MCF 10A (cell line): ENCODE results near the gene SEMA3F. TPM values are rescaled to one million over a fixed set of nuclear protein-coding genes. Genes with fewer than 3 reads are reported as not detected.

Experiments
- BruUV-seq: library from RNA; stranded (reverse); fragments of 400-500 nt; replicated peaks from 2 replicates; lab custom pipeline; 2021; lab: Mats Ljungman, UMichigan
- CTCF ChIA-PET: fragments of 300-600 bp; sonication (Branson Sonifier 250); formaldehyde crosslinking; extraction: SDS; loops from one replicate; lab custom pipeline; 2021; ENCODE audit warnings: antibody characterized with exemption, inconsistent platforms; lab: Yijun Ruan, JAX
- POLR2A ChIA-PET: fragments of 300-600, 350-650 bp; sonication (Branson Sonifier 250); formaldehyde crosslinking; extraction: SDS; loops from one replicate; lab custom pipeline; 2020; ENCODE audit warnings: antibody characterized with exemption, inconsistent platforms; lab: Yijun Ruan, JAX
- DNase-seq: peaks from one replicate; pipeline ENCODE4 v3.0.0-alpha.2; 2018; ENCODE audit not compliant: unreplicated experiment
- H3K27ac Mint-ChIP-seq: one replicate; pipeline ENCODE4 v1.8.0; 2022; ENCODE audit warnings: mild to moderate bottlenecking, low read depth, mixed read lengths; ENCODE audit not compliant: unreplicated experiment
- H3K27me3 Mint-ChIP-seq: one replicate; pipeline ENCODE4 v1.8.0; 2022; ENCODE audit warnings: mixed read lengths; ENCODE audit not compliant: insufficient read depth, unreplicated experiment
- H3K36me3 Mint-ChIP-seq: one replicate; pipeline ENCODE4 v1.8.0; 2022; ENCODE audit warnings: mild to moderate bottlenecking, moderate library complexity, mixed read lengths; ENCODE audit not compliant: insufficient read depth, unreplicated experiment
- H3K4me1 Mint-ChIP-seq: one replicate; pipeline ENCODE4 v1.8.0; 2022; ENCODE audit warnings: mixed read lengths; ENCODE audit not compliant: insufficient read depth, unreplicated experiment
- H3K4me3 Mint-ChIP-seq: one replicate; pipeline ENCODE4 v1.8.0; 2022; ENCODE audit warnings: mild to moderate bottlenecking, moderate library complexity, mixed read lengths; ENCODE audit not compliant: unreplicated experiment
- H3K9me3 Mint-ChIP-seq: one replicate; pipeline ENCODE4 v1.8.0; 2022; ENCODE audit warnings: mixed read lengths; ENCODE audit not compliant: unreplicated experiment
- intact Hi-C: fragments of 100-400 bp; cut with micrococcal nuclease; formaldehyde crosslinking; loops from 2 replicates; pipeline ENCODE4 v1.14.1; 2022
- total RNA-seq: library from RNA; stranded (reverse); gene quantifications from 2 replicates; pipeline ENCODE4 v1.2.3, GENCODE V29; 2022
- TF ChIP-seq, protein P1 (sequence below): fragments of 200-600 bp; IDR thresholded peaks from one replicate; pipeline ENCODE4 v1.8.0; 2022; ENCODE audit warnings: antibody characterized with exemption, mild to moderate bottlenecking; ENCODE audit not compliant: unreplicated experiment

SEMA3F gene
- total RNA-seq, 1 experiment from 2014 or later, result 34.6 TPM

DNA sequence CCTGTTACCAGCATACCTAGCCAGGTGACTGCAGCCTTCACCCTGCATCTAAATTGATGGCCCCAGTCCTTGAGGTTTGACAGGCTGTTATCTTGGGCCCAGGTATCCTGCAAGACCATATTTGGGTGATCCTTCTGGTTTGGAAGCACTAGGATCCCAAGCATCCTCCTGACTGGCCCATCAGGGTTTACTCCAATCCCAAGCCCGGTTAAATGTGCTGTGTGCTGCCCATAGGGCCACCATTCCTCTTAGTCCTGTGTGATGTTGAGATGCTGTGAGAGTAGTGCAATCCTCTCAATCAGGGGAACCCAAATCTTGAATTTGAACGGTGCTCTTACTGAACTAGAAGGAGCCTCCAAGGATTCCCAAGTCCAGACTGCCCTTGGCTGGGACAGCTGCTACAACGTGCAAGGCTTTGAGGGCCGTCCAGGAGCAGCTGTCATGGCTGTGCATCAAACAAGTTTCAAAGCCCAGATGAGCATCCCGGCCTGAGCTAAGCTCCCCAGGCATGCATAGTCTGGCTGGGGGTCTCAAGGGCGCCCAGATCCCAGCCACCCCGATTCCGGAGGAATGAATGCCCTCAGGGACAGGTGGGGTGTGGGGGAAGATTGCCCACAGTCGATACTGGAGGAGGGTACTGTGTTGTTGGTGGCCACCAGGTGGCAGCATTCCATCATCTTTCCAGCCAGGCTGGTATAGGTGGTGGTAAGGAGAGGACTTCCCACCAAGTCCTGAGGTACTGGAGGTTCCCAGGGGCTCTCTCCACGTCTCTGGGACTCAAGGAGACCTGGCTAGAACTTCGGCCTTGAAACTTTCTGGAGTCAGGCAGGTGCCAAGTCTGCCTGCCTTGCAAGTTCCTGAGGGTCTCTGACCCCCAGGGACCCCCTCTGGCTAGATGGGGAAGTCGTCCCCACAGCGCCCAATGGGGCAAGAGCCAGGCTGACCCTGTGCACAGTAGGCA is 33.8 kb upstream of the SEMA3F start:
- intact Hi-C loops, result loop anchor here (1.0 to 5.0 kb wide), 4 partner anchors 35 to 151 kb away; no protein-coding TSS in a partner anchor
- Mint-ChIP-seq H3K36me3 (peaks cover 63% of the 10 kb centered on the region), H3K4me1 (peaks cover 12% of the 10 kb centered on the region), H3K27ac (no peak overlapping the region), H3K27me3 (no peaks in the 10 kb centered on the region), H3K4me3 (no peak overlapping the region), H3K9me3 (no peaks in the 10 kb centered on the region)
- DNase-seq, result peak; percentile 84
- BruUV-seq, result no TSS peak
- ChIA-PET POLR2A (interaction anchor here (0.6 to 5.8 kb wide), 20 partner anchors 7 to 318 kb away, joined by 3 to 48 read pairs (median 6); partner anchors contain the start of genes GNAI2, GNAT1 and INKA1), CTCF (interaction anchor here (0.6 to 16.6 kb wide), 45 partner anchors 9 to 499 kb away, joined by 3 to 245 read pairs (median 5); partner anchors contain the start of genes GNAT1 and SEMA3B)
- TF ChIP-seq, protein P1, sequence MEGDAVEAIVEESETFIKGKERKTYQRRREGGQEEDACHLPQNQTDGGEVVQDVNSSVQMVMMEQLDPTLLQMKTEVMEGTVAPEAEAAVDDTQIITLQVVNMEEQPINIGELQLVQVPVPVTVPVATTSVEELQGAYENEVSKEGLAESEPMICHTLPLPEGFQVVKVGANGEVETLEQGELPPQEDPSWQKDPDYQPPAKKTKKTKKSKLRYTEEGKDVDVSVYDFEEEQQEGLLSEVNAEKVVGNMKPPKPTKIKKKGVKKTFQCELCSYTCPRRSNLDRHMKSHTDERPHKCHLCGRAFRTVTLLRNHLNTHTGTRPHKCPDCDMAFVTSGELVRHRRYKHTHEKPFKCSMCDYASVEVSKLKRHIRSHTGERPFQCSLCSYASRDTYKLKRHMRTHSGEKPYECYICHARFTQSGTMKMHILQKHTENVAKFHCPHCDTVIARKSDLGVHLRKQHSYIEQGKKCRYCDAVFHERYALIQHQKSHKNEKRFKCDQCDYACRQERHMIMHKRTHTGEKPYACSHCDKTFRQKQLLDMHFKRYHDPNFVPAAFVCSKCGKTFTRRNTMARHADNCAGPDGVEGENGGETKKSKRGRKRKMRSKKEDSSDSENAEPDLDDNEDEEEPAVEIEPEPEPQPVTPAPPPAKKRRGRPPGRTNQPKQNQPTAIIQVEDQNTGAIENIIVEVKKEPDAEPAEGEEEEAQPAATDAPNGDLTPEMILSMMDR, result peak; percentile 80

DNA sequence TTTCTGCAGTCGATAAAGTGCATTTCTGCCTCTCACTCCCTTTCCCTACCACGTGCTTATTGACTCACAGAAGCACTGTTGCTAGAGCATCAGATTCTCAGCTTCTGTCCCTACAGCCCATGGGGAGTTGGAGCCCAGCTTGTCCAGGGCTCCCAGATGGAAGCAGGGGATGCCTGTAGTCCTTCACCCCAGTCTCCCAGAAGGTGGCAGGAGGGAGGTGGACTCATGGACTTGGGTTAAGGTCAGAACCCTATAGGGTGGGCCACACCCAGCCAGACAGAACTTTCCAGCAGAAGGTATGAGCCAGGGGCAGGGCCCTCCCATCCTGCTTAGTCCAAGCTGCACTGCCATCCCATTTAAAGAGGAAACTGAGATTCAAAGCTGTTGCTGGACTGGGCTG is 33.1 kb upstream of the SEMA3F start:
- Mint-ChIP-seq H3K4me1 (peaks cover 15% of the 10 kb centered on the region), H3K36me3 (peaks cover 56% of the 10 kb centered on the region), H3K4me3 (no peak overlapping the region), H3K27ac (no peak overlapping the region), H3K9me3 (no peaks in the 10 kb centered on the region), H3K27me3 (no peaks in the 10 kb centered on the region)
- TF ChIP-seq, protein P1, result no peak
- CTCF ChIA-PET, result interaction anchor here (0.6 to 16.6 kb wide), 26 partner anchors 9 to 499 kb away, joined by 3 to 245 read pairs (median 6); partner anchors contain the start of gene GNAT1
- BruUV-seq, result no TSS peak
- peak; percentile 28 for DNase-seq
- POLR2A ChIA-PET, result interaction anchor here (0.6 to 5.8 kb wide), 16 partner anchors 8 to 148 kb away, joined by 3 to 48 read pairs (median 4); partner anchors contain the start of gene GNAT1
- intact Hi-C loops, result loop anchor here (5.0 kb wide), 1 partner anchor 150 kb away; no protein-coding TSS in a partner anchor

DNA sequence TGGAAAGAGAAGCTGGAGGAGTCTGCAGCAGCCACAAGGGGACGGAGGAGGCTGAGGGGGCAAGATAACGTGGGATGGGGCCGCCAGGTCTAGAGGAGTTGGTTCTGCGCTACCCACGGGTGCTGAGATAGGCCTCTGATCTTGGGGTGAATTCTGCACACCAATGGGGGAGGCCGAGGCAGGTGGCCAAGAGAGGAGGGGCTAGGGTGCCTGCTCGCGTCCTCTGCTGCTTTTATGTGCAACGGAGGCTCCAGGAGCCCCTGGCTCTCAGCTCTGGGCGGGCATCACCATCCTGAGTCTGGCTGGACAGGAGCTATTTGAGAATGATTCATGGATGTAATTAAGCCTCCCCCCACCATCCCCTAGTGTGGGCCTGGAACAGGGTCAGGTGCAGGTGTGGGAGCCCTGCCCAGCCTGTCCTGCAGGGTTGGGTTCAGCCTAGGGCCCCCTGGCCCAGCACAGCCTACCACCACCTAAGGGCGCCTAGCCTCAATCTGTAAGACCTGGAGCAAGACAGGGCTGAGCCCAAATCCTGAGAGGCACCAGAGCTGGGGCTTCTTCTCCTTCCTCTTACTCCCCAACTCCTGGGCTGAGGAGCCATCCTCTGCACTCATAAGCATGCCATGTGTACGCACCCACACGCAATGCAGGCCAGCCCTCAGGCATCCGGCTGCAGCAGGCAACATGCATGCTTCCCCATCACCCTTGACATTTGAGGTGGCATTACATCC is 32.3 kb upstream of the SEMA3F start:
- TF ChIP-seq, protein P1, result no peak
- H3K27ac Mint-ChIP-seq, result no peak overlapping the region
- no peak for DNase-seq
- no peaks in the 10 kb centered on the region for H3K9me3 Mint-ChIP-seq
- intact Hi-C loops, result loop anchor here (5.0 kb wide), 1 partner anchor 149 kb away; no protein-coding TSS in a partner anchor
- no peak overlapping the region for H3K4me3 Mint-ChIP-seq
- ChIA-PET POLR2A (interaction anchor here (0.6 to 5.8 kb wide), 14 partner anchors 9 to 124 kb away, joined by 3 to 48 read pairs (median 5); partner anchors contain the start of gene GNAT1), CTCF (interaction anchor here (0.6 to 16.6 kb wide), 24 partner anchors 8 to 162 kb away, joined by 3 to 245 read pairs (median 6); partner anchors contain the start of gene GNAT1)
- no peaks in the 10 kb centered on the region for H3K27me3 Mint-ChIP-seq
- H3K36me3 Mint-ChIP-seq, result peaks cover 48% of the 10 kb centered on the region
- no TSS peak for BruUV-seq
- peaks cover 15% of the 10 kb centered on the region for H3K4me1 Mint-ChIP-seq
